Lower lobe of right lung (tissue), 2 donors: ENCODE measurements around the gene RNF44. TPM values are rescaled to one million over a fixed set of nuclear protein-coding genes. Genes with fewer than 3 reads are reported as not detected.

Experiments
- ATAC-seq, 2 donors: fragments of 200-7000 bp; cut with Tn5 transposase; one replicate each; pipeline ENCODE4 v1.9.1; 2020 to 2022; ENCODE audit warnings: mild to moderate bottlenecking in 2 of 2, moderate library complexity in 2 of 2
- DNase-seq: peaks from one replicate; pipeline ENCODE4 v3.0.0-alpha.2; 2020
- H3K27ac ChIP-seq: fragments of 200-600 bp; one replicate; pipeline ENCODE4 v1.8.0; 2022
- H3K27me3 ChIP-seq: fragments of 200-600 bp; one replicate; pipeline ENCODE4 v1.8.0; 2022; ENCODE audit warnings: low read depth
- H3K36me3 ChIP-seq: fragments of 200-600 bp; one replicate; pipeline ENCODE4 v1.8.0; 2022; ENCODE audit warnings: mild to moderate bottlenecking
- H3K4me1 ChIP-seq: fragments of 200-600 bp; one replicate; pipeline ENCODE4 v1.8.0; 2022
- H3K4me3 ChIP-seq: fragments of 200-600 bp; one replicate; pipeline ENCODE4 v1.8.0; 2022; ENCODE audit warnings: mild to moderate bottlenecking
- H3K9me3 ChIP-seq: fragments of 200-600 bp; one replicate; pipeline ENCODE4 v1.8.0; 2022
- intact Hi-C: fragments of 100-400 bp; cut with DNase I; formaldehyde crosslinking; loops from one replicate; pipeline ENCODE4 v1.11.0; 2022
- total RNA-seq: library from RNA; stranded (reverse); fragmentation: NEBNext Ultra II Directional; extraction: Animal tissue kit (Norgen Biotek cat#: 25700); gene quantifications from one replicate; pipeline ENCODE4 v1.2.1, GENCODE V29; 2021
- TF ChIP-seq, protein P1 (sequence below): fragments of 200-600 bp; IDR thresholded peaks from one replicate; pipeline ENCODE4 v1.8.0; 2022; ENCODE audit warnings: antibody characterized with exemption, mild to moderate bottlenecking
- donor health status: DM: no; HTN: yes; CAD: no; lungs with severe emphysema.

Gene RNF44
- total RNA-seq, 1 donor from 2014 or later: 55.1 TPM

DNA sequence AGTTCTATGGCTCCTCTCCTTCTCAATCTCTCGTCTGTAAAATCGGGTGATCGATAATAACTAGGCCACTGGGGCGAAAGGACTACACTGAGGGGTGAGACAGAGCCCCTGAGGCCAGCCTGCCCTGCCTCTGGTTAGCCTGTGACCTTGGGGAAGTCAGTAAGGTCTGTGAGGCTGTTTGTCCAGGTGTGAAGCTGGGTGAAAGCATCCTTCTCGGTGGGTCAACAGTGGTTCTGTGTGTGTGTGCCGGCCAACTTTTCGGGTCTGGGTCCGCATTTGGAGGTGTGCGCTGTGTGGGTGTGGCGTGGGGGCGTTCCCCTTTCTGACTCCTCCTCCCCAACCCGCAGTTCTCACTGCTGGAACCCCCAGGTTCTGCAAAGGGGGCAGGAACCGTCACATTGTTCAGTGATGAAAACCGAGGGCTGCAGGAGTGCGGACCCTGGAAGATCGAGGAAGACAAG lies 5.0 kb upstream of the RNF44 start:
- TF ChIP-seq, protein P1, sequence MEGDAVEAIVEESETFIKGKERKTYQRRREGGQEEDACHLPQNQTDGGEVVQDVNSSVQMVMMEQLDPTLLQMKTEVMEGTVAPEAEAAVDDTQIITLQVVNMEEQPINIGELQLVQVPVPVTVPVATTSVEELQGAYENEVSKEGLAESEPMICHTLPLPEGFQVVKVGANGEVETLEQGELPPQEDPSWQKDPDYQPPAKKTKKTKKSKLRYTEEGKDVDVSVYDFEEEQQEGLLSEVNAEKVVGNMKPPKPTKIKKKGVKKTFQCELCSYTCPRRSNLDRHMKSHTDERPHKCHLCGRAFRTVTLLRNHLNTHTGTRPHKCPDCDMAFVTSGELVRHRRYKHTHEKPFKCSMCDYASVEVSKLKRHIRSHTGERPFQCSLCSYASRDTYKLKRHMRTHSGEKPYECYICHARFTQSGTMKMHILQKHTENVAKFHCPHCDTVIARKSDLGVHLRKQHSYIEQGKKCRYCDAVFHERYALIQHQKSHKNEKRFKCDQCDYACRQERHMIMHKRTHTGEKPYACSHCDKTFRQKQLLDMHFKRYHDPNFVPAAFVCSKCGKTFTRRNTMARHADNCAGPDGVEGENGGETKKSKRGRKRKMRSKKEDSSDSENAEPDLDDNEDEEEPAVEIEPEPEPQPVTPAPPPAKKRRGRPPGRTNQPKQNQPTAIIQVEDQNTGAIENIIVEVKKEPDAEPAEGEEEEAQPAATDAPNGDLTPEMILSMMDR: no peak
- H3K27ac ChIP-seq: peak overlapping the region; percentile 79
- no peak for ATAC-seq
- no peaks in the 10 kb centered on the region for H3K27me3 ChIP-seq
- no peaks in the 10 kb centered on the region for H3K36me3 ChIP-seq
- H3K4me3 ChIP-seq: peak overlapping the region; percentile 72
- H3K9me3 ChIP-seq: no peaks in the 10 kb centered on the region
- peaks cover 47% of the 10 kb centered on the region for H3K4me1 ChIP-seq
- intact Hi-C loops: no loop called here
- no peak for DNase-seq

DNA sequence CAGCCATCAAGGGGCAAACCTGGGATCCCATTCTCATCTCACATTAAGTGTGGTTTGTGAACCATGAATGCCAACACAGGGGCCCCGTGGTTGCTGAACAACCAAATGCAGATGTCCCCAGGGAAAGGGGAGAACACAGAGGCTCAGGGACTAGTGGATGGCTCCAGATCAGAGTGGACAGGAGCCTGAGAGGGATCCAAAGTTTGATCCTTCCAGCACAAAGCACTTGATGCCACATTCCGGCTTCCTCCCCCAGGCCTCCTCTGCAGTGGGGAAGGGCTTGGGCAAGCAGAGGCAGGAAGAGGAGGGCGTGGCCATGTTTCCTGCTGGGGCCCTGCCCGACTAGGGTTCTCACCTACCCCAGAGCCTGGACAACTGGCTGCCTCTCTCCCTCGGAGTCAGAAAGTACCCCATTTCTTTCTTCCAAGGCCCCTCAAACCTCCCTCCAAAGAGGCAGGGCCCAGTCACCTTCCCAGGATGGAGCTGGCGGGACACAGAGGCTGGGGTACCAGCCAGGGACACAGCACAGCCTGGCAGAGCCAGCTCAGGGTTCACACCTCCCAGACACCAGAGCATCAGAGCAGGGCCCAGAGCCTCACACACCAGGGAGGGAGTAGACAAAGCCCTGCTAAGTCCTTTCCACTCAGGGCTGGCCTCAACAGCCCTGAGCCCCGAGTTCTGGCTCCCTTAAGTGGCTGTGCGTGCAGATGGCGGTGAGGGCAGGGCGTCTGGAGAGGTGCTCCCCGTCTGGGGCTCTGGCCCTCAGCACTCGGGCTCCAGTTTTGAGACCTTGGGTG lies 4.3 kb upstream of the RNF44 start:
- intact Hi-C loops: no loop called here
- no peaks in the 10 kb centered on the region for H3K9me3 ChIP-seq
- DNase-seq: peak; percentile 85
- no peaks in the 10 kb centered on the region for H3K36me3 ChIP-seq
- H3K4me1 ChIP-seq: peaks cover 47% of the 10 kb centered on the region
- TF ChIP-seq, protein P1: no peak
- no peak for ATAC-seq
- H3K27me3 ChIP-seq: no peaks in the 10 kb centered on the region
- peak overlapping the region; percentile 79 for H3K27ac ChIP-seq
- peak overlapping the region; percentile 72 for H3K4me3 ChIP-seq

GRCh38 chr5:176540956-176541337 lies 3.7 kb upstream of the RNF44 start:
- intact Hi-C loops: no loop called here
- H3K27ac ChIP-seq: peak overlapping the region; percentile 79
- TF ChIP-seq, protein P1: no peak
- no peaks in the 10 kb centered on the region for H3K36me3 ChIP-seq
- ATAC-seq: no peak
- H3K4me1 ChIP-seq: peaks cover 51% of the 10 kb centered on the region
- DNase-seq: no peak
- peak overlapping the region; percentile 72 for H3K4me3 ChIP-seq
- H3K27me3 ChIP-seq: no peaks in the 10 kb centered on the region
- no peaks in the 10 kb centered on the region for H3K9me3 ChIP-seq

GRCh38 chr5:176540476-176540899 lies 3.3 kb upstream of the RNF44 start:
- Histone ChIP-seq H3K36me3 (no peaks in the 10 kb centered on the region), H3K27me3 (no peaks in the 10 kb centered on the region), H3K27ac (peak overlapping the region; percentile 79), H3K9me3 (no peaks in the 10 kb centered on the region), H3K4me1 (peaks cover 56% of the 10 kb centered on the region), H3K4me3 (no peak overlapping the region)
- intact Hi-C loops: no loop called here
- TF ChIP-seq, protein P1: no peak
- ATAC-seq (no peak), DNase-seq (no peak)

GRCh38 chr5:176538989-176539384 lies 1.8 kb upstream of the RNF44 start:
- peaks cover 68% of the 10 kb centered on the region for H3K4me1 ChIP-seq
- H3K9me3 ChIP-seq: no peaks in the 10 kb centered on the region
- peak overlapping the region; percentile 9 for H3K27ac ChIP-seq
- intact Hi-C loops: no loop called here
- ATAC-seq (no peak), DNase-seq (no peak)
- H3K36me3 ChIP-seq: no peaks in the 10 kb centered on the region
- TF ChIP-seq, protein P1: no peak
- H3K27me3 ChIP-seq: no peaks in the 10 kb centered on the region
- no peak overlapping the region for H3K4me3 ChIP-seq
